GM13976 (cell line): Measurements from ENCODE around the gene KIF21A.

Source experiments
- DNase-seq: peaks from one replicate; pipeline ENCODE4 v3.0.0; 2012; ENCODE audit warnings: low spot score
- in situ Hi-C: fragments of 300-500 bp; cut with MboI; formaldehyde crosslinking; loops from one replicate; pipeline ENCODE4 v1.12.0; 2022; ENCODE audit warnings: low sequenced_read_pairs, mixed read lengths, inconsistent platforms; ENCODE audit not compliant: unreplicated experiment
- TF ChIP-seq, protein P1 (sequence below): IDR thresholded peaks from 2 replicates; pipeline ENCODE4 v1.5.1; 2012; ENCODE audit warnings: borderline replicate concordance, mild to moderate bottlenecking; ENCODE audit not compliant: insufficient read depth; ENCODE audit errors: extremely low read depth, missing control alignments, control extremely low read depth

Gene KIF21A

DNA sequence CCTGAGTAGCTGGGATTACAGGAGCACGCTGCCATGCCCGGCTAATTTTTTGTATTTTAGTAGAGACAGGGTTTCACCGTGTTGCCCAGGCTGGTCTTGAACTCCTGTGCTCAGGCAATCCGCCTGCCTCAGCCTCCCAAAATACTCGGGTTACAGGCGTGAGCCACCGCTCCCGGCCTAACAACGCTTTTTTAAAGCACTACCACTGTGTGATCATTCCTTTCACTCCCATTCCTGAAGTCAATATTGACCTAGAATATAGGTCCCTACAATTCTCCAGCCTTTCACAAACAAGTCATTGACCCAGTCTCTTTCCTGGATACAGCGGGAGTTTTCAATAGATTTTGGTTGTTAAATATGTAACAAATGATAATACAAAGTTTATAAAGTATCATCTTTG is 62.8 kb downstream of the KIF21A start:
- no peak for DNase-seq
- TF ChIP-seq, protein P1, sequence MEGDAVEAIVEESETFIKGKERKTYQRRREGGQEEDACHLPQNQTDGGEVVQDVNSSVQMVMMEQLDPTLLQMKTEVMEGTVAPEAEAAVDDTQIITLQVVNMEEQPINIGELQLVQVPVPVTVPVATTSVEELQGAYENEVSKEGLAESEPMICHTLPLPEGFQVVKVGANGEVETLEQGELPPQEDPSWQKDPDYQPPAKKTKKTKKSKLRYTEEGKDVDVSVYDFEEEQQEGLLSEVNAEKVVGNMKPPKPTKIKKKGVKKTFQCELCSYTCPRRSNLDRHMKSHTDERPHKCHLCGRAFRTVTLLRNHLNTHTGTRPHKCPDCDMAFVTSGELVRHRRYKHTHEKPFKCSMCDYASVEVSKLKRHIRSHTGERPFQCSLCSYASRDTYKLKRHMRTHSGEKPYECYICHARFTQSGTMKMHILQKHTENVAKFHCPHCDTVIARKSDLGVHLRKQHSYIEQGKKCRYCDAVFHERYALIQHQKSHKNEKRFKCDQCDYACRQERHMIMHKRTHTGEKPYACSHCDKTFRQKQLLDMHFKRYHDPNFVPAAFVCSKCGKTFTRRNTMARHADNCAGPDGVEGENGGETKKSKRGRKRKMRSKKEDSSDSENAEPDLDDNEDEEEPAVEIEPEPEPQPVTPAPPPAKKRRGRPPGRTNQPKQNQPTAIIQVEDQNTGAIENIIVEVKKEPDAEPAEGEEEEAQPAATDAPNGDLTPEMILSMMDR, result no peak
- in situ Hi-C loops, result no loop called here

DNA sequence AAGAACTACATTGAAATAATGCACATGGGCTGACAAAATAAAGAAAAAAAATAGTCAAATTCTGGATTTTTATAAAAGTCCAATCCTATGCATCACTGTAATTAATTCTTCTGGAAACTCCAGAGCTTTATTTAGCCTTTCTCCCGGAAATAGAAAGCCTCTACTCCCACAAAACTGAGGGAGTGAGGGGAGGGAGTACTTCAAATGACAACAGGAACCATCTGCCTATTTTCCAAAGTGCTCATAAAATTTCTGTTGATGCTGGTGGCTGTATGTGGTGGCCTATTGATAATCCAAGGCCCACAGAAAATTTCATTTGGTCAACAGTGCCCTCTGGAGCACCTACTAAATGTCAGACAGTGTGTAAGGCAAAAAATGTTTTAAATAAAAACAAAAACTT is 64.6 kb downstream of the KIF21A start:
- TF ChIP-seq, protein P1, result no peak
- in situ Hi-C loops, result no loop called here
- no peak for DNase-seq

DNA sequence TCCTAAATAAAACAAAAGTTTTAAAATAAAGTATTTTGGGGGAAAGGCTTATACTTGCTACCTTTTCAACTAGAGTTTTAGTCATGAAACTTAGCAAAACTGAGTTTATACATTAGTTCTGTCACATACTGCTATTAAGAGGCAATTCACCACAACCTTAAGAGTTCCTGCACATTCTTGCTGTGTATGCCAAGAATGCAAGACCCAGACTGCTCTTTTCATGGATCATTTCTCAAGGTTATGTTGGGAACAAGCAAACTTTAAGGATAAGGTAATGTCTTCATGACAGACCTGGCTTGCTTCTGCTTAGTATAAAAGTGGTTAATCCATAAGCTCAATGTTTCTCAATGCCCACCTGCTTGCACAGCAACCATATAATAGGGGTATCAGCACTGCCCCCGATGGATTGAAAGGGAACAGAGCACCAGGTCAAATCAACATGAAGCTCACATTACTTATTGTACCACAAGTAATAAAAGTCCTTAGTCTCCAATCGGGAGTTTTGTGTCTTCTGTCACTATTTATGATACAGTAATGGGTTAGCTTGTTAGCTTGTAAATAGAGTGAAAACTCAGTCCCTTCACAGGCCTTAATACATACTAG is 67.6 kb downstream of the KIF21A start:
- TF ChIP-seq, protein P1, result no peak
- no peak for DNase-seq
- in situ Hi-C loops, result no loop called here

DNA sequence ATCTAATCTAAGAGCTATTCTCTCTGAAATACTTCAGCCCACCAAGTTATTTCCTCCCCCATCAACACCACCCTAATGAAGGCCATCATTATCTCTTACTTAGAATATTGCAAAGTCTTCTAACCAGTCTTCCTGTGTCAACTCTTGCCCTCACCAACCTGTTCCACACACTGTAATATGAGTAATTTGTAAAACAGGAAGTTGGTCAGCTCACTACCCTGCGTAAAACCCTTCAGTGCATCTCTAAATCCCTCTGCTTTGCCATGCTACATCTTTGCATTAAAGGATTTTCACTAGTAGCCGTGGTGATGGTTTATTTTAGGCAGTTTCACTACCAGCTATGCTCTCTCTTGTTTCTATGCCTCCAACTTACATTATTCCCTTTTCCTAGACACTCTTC is 70.0 kb downstream of the KIF21A start:
- in situ Hi-C loops, result no loop called here
- DNase-seq, result no peak
- TF ChIP-seq, protein P1, result no peak

DNA sequence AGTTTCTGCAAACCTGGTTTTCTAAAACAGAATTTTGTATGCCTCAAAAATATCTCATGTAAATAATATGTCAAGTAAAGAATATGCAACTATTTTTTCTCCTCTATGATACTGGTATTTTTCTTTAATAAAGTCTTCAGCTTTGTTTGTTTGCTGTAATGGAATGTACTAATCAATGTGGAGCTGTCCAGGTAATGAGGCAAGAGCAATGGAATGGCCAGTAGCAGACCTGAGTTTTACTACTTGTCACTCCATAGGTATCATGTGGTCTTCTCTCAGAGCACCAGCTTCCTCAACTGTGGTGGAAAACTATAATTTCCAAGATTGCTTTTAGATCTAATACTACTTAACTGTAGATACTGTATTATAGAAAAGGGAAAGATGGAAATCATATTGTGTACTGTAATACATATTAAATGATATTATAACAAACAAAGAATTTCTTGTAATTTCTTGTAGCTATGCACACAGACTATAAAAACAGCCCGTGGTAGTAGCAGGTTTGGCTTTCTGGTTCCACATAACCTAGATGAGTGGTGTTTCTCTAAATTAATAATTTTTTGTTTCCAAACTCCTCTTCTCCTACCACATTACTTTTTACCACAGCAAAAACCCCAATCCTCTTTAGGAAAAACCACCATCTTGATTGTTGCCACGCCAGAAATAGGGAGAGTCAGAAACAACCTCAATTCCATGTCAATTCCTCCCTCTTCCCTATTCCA is 70.6 kb downstream of the KIF21A start:
- TF ChIP-seq, protein P1, result no peak
- DNase-seq, result no peak
- in situ Hi-C loops, result no loop called here

DNA sequence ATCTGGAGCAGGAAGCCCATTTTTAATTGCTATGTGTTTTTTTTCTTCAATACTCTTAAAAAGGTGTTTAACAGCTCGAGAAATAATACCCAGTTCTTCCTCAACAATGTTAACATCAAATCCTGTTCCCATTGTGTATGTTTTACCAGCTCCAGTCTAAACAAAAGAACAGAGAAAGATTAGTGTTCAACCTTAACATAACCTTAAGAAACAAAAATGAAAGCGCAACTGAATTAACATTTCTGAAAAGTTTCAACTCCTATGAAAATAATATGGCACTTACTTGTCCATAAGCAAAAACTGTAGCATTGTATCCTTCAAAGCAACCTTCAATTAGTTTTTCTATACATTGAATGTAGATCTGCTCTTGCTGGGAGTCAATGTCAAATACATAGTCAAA is 73.2 kb downstream of the KIF21A start:
- TF ChIP-seq, protein P1, result no peak
- in situ Hi-C loops, result no loop called here
- DNase-seq, result no peak

DNA sequence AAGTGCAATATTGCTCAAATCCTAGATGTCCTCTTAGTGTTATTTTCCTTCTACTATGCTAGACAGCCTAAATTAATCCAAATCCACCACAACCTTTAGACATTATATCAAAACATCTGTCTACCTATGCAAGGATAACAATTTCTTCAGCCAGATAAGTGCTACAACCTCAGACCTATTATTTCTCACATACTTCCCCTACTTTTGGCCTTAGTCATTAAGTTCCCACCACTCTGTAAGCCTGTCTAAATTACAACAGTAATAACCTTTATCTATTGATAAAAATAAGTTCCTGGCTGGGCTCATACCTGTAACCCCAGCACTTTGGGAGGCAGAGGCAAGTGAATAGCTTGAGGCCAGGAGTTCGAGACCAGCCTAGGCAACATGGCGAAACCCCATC is 74.0 kb downstream of the KIF21A start:
- no peak for DNase-seq
- in situ Hi-C loops, result no loop called here
- TF ChIP-seq, protein P1, result no peak
